HG03521 (cell line): ENCODE results near the gene CNTN4.

ENCODE experiments used
- ATAC-seq: cut with Tn5 transposase; IDR thresholded peaks from one replicate; pipeline ENCODE4 v1.9.1; 2021; ENCODE audit warnings: mild to moderate bottlenecking, moderate library complexity; ENCODE audit not compliant: unreplicated experiment

Gene CNTN4

DNA sequence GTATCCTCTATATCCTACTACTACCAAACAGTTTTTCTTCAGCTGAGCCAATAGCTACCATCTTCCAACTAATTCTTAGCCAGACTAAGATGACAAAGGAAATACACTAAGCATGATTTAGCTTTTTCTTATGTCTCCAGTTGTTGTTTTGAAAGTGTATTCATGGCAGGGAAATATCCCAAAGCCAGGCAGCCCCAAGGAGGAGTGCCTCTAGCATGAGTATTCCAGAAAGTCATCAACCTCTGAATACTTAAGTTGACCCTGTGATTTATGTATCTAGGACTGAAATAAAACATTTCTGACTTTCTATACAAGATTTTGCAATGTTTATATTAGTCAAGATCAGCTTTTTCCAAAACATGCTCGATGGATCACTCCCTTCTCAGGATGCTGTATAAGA lies 562.4 kb downstream of the CNTN4 start:
- ATAC-seq: no peak

DNA sequence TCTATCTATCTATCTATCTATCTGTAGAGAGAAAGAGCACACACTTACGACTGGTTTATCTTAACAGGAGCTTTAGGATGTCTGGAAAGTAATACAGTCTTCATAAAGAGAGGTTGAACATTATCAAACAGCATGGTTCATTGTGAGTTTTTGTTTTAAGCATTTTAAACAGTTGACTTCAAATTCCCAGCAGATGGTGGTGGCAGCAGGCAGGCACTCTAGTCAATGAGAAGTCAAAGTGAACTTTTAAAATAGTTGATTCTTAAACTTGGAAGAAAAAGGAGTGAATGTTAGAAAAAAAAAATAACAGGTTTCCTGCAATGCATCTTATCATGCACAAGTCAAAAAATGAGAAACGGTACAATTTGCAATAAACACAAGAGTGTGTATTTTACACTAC lies 578.8 kb downstream of the CNTN4 start:
- ATAC-seq: no peak

DNA sequence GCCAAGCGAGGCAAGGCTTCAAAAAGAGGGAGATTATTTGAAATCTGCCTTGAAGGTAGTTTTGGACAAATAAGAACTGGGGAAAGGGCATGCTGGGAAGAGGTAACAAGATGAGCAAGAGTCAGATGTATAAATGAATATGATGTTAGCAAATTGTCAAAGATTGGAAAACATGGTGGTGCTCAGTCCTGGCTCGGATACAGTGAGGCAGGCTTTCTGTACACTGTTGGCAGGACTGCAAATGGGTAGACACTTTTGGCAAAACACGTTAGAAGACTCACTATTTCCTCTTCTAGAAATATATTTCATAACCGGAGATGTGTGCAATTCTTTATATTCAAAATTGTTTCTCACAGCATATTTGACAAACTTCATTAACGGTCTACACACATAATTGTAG lies 581.6 kb downstream of the CNTN4 start:
- no peak for ATAC-seq

DNA sequence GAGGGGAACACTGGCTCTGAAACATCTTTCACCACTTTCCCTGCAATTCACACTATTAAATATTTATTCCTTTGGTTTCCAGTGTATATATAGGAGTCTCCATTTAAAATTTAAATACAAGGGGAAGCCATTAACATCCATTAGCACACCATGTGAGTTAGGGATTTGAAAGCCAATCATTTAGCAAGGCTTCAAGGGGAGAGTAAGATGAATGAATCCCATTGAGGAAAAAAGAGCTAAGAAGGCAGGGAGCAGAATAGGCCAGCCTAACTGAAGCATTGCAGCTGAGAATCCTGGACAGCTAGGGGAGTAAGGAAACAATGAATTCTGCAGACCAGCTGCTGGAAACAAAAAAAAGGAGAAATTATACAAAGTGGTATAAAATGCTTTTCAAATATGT lies 585.4 kb downstream of the CNTN4 start:
- no peak for ATAC-seq

DNA sequence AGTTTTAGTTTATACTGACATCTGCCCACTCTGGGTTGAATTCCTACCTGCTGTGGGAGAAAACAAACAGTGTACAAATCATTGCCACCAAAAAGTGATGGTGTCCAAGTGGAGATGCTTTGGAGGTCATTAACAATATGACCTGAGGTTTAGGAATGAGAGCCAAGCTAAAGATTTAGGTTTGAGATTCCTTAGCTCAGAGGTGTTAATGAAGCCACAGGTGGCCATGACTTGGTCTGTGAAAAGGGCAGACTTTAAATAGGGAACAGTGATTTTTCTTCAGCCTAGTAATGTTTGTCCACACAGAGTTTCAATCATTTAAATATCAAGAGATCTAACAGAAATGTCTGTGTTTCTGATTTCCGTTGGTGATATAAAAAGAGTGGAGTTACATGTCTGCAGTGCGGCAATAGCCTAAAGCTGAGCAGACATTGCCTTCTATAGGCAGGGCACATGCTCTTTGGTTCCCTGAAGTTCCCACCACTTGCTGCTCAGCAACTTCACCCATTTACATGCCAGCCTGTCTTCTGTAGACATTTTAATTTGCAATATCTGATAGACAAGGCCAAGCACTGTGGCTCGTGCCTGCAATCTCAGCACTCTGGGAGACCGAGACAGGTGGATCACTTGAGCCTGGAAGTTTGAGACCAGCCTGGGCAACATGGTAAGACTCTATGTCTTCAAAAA lies 588.3 kb downstream of the CNTN4 start:
- no peak for ATAC-seq

DNA sequence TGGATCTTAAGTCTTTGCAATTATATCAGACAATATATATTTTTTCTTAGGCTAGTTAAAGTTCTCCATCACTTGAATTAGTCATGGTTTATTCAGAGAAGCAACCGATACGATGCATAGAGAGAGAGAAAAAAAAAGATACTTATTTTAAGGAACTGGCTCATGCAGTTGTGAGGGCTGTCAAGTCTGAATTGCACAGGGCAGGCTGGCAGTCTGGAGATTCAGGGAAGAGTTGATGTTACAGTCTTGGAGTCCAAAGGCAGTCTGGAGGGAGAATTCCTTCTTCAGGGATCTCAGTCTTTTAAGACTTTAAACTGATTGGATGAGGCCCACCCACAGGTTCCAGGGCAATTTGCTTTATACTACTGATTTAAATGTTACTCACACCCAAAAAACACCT lies 598.9 kb downstream of the CNTN4 start:
- no peak for ATAC-seq

DNA sequence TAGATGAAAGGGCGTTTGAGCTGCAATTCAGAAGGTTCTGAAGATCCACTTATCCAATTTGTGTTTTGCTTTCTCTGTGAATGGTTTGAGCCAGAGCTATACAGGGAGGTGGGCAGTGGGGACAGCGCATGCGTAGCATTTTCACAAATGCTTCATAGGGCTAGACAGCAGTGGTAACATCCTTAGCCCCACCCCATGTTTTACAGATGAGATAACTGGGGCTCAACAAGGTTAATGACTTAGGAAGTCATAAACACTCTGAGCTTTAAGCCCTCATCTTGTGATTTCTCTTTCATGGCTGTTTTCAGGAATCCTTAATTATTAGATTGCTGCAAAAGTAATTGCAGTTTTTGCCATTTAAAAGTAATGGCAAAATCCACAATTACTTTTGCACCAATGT lies 602.8 kb downstream of the CNTN4 start:
- no peak for ATAC-seq

DNA sequence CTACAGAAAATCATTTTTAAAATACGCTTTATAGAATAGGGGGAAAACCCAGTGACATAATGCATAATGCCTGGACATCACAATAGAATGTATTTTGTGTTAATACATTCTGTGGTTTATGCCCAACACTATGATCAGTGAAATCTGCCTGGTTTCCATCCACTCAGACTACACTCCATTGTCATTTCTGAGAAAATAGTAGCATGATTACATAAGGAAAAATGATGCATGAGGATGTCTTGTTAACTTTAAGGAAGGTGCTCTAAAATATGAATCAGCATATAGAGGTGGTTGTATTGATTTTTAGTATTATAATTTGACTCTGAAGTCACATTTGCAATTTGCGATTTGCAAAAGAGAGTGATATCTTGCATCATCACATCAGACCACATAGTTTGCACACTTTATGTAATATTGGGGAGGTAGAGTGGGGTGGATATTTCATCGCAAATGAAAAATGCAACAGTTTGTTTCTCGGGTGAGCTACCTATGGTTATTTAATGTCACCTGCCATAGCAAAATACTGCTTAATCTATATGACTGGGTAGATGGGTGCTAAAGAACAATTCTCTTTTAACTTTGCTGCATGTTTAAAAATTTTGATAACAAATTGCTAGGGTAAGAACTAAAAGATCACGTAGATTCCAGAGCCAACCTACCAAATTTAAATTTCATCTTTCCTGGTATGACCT lies 607.6 kb downstream of the CNTN4 start:
- ATAC-seq: no peak

DNA sequence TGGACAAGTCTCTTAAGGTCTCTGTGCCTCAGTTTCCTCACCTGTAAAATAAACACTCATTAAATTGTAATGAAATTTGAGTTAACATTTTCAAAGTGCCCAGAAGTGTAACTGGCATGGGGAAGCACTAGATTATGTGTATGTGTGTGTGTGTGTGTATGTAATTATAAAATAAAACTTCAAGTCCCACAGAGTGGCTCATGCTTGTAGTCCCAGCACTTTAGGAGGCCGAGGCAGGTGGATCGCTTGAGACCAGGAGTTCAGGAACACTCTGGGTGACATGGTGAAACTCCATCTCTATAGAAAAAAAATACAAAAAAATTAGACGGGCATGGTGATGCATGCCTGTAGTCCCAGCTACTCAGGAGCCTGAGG lies 608.2 kb downstream of the CNTN4 start:
- no peak for ATAC-seq

DNA sequence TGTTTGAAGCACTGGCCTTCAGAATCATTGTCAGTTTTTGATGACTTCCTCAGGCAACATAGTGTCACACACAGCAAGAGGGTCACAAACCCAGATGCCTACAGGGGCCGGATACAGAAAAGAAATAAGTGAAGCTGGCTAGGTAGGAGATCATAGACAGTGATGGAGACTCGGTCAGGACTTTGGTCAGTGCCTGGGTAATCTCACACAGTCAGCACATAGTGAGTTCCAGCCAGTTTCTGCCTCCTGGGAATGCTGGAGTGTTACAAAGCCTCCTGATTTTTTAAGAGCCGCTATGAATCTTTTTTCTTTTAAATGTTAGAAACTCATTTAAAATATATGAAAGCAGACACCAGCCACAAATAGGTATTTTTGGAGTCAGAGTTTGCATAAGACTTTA lies 612.4 kb downstream of the CNTN4 start:
- ATAC-seq: no peak

DNA sequence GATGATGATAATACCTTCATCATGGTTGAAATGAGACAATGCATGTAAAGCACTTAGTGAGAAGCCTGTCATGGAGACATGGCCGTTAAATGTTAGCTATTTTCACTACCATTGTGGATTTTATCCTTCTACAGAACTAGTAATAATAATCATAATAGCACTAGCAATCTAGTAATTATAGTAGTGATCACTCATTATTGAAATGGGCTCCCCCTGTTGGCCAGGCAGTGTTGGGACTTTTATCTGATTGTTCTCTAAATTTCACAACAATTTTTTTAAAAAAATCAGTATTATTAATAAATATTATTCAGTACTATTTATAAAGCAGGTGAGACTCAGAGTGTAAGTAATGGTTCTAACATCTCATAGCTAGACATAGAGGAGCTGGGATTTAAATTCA lies 615.3 kb downstream of the CNTN4 start:
- no peak for ATAC-seq

DNA sequence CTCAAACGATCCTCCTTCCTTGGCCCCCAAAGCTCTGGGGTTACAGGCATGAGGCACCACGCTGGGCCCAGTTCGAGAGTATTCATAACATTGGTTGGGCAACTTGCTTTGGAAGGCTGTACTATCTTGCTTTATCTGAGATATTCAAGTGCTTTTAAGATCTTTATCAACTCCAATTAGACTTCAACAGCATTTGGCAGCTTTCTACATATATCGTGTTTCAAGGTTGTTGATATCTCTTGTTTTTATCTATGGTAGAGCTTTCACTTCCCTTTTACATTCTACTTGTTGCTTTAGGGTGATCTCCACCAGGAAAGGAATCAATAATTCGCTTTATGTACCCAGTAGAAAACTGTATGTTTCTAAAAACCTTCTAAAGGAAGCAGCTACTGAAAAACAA lies 616.2 kb downstream of the CNTN4 start:
- ATAC-seq: no peak

DNA sequence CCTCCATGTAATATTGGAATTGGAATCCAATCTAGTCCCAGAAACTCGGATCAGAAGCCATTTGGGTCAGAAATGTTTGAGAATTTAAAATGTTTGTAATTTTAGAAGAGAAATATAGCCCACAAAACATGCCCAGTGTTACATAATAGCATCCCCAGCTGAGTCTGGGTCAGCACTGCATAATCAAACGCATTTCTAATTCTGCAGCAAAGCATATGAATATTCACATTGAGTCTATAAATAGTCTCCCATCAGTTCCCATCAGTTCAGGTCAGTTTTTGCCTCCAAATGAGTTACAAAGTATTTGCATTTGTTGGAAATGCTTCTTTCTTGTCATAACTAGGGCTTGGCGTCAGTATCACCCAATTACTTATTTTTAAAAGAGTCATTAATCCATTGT lies 628.4 kb downstream of the CNTN4 start:
- ATAC-seq: no peak

DNA sequence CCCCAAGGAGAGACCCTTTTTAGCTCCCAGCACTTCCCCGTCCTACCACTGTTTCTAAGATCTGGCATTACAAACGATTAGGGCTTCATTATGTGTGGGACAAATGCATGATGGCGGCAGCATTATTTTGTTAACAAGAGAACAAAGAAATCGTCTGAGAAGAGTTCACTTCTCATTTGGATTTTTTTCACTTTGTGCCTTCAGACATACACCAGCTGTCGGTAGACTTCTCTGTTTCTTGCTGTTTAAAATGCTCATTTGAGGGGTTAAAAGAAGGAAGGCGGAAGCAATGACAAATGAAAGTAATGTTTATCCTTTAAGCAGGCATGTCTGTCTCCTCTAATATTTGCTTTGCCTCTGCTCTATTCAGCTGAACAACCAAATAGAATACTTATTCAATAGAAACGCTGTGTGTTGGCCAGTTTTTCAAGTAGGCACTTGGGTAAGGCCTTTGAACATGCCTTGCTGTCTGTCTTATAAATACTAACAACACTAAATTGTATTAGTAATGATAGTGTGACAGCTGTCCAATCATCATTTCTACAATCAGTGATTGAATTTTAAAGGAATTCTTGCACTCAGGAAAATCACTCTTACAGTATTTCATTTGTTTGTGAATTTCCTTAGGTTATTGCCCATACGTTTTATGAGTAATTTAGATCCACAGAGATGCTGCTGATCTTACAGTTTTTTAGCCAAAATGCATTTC lies 629.1 kb downstream of the CNTN4 start:
- ATAC-seq: no peak

DNA sequence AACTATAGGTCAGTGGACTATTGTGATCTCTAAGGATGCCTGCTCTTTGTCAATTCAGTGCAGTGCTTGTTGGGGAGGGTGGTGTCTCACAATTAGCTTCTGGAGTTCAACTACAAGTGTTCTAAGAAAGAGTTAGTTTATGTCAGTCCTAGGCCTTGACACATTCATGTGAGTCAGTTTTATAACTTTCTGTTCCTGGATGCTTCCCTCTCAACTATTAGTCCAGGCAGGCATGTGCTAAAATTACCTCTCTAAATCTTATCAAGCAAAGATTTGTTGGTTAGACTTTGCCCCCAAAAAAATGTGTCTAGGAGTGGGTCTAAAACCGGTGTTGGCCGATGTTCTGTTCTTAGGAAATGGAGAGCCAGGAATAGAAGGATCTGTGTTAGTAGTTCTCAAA lies 633.2 kb downstream of the CNTN4 start:
- no peak for ATAC-seq

DNA sequence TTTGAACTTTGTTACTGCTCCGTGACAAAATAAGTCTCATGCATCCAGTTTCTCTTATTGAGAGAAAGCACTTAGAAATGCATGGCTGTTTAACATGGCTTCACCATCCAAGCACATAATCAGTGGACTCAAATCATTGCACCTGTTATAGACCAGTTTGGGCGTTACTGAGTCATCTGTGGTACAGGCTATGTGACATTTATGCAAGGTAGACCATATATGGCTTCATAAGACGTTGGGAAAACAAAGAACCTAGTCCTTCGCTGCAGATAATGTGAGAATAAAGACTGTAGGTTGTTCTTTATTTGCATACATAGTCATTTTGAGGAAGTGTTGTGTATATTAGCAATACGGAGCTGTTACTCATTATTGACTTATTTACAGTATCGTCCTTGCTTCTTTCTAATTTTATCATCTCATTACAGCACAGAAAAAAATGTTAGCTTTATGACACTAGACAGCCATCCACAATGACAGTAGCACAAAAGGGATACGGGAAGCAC lies 636.8 kb downstream of the CNTN4 start:
- no peak for ATAC-seq

DNA sequence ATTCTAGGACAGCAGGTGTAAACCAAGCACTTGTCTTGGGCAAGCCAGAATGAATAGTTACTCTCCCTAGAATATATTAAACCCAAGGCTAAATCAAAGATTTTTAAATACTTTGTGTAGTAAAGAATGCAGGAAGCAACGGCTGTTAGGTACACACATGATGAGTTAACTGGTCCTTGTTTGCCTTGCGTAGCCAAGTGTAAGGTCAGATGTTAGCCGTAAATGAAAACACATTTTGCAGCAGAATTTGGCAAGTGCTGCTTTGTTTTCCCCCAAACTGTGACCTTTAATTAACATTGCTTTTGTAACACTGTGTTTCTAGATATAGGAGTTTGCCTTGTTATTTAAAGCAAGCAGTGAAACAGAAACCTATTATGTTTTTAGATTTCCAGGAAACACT lies 642.9 kb downstream of the CNTN4 start:
- ATAC-seq: no peak

DNA sequence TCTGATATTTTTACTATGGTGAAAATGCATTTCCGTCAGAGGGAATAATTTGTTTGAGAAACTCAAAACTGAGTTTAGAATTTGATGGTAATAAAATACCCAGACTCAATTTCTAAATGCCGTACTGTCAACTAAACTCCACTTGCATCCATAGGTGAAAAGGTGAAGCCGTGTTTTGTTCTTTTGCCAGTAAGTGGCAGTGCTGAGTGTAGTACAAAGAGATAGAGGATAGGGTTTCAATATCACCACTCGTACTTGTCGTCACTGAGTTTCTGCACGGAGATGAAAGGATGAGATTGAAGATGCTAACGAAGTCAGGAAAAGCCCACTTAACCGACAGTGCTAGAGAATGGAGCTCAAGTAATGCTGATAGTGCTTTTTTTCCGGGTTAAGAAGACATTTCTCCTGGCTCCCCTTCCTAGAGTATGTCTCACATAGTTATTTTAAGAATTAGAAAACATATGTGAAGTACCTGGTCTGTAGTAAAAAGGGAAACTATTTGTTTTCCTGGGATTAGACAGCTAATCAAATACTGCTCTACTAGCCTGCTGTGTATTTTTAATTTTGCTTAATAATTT lies 666.4 kb downstream of the CNTN4 start:
- no peak for ATAC-seq

DNA sequence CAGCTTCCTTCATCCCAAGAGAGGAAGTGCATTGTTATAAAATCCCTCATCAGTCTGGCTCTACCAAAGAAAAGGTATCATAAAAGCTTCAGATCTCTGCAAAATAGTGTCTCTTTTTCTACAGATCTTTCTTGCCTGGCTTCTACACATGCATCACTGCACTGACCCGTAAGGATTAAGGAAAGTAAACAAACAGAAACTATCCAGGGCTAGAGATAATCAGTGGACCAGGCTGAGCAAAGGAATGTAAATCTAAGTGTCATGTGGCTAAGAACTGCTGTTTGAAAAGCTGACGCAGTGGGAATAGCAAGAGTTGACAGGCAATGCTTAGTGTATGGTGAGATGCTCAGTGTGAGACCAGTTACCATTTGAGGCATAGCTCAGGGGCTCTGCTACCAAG lies 671.8 kb downstream of the CNTN4 start:
- ATAC-seq: no peak

DNA sequence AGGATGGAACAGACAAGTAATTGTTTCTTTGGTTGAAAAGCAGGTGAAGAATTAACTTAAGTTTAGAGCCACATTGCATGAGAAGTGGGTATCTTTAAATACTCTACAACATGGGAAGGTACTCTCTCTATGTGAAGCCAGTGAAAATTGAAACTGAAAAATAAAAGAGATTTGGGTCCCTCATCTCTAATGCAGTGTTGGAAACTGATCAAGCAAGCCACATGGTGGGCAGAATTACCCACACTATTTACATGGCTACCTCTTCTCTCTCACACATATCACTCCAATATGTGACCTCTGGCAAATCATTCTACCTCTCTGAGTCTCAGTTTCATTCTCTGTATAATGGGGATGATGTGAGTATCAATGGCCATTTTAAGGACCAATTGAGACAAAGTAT lies 672.5 kb downstream of the CNTN4 start:
- peak; percentile 64 for ATAC-seq

DNA sequence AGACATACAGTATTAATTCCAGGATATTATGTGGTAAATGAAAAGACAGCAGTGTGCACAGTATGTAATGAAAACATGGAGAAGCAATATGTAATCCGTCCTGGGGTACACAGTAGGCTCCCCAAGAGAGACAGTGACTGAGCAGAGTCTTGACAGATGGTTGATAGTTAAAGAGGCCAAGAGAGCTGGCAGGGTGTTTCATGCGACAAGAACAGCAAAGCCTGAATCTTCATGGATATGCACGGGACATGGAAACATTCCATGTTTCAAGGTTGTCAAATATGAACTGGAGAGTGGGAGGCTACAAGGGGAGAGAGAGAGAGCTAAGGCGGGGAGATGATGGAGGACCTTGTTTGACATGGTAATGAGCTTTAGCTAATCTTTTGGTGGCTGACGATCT lies 673.1 kb downstream of the CNTN4 start:
- ATAC-seq: no peak

DNA sequence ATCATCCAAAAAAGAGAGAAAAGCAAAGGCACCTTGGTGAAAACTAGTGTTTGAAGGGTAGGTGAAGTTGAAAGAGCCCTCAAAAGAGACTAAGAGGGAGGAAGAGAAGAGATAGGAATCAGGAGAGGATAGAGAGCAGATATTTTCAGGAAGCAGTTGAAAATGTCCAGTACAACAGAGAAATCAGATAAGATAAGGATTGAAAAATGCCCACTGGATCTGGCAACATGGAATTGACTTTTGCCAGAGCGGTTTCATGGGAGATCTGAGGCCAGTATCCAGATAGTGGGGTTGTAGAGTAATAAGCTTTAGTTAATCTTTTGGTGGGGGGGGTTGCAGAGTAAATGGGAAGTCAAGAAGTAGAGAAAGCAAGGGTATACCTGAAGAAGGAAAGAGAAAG lies 674.1 kb downstream of the CNTN4 start:
- no peak for ATAC-seq
